Measurements from ENCODE around the gene RPL13A. TPM values are rescaled to one million over a fixed set of nuclear protein-coding genes. Genes with fewer than 3 reads are reported as not detected.

The RPL13A gene
- total RNA-seq, 1 donor from 2014 or later, result 3,501 TPM

DNA sequence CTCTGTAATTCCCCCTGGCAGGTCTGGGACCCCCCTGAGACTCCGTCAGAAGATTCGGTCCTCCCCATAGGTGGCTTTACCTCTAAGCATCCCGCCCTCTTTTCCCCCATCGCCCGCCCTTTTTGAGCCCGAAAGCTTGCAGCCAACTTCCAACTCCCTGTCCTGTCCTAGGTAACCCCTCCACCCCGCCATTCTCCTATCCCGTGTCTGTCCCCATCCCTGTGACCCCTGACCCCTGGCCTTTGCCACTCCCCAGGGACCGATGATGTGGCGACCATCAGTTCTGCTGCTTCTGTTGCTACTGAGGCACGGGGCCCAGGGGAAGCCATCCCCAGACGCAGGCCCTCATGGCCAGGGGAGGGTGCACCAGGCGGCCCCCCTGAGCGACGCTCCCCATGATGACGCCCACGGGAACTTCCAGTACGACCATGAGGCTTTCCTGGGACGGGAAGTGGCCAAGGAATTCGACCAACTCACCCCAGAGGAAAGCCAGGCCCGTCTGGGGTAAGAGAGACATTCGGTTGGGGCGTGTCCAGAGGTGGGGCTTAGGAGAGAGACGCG, 40.9 kb downstream of the RPL13A start:
- H3K27me3 ChIP-seq (ENCODE audit: control insufficient read depth, insufficient read depth, low read length), result no peaks in the 10 kb centered on the region
- DNase-seq (ENCODE audit: low read depth) (no peak), FAIRE-seq (no peak)
- H3K4me3 ChIP-seq (ENCODE audit: low read depth, low read length), result no peak overlapping the region
- no peak for TF ChIP-seq CTCF (IDR thresholded peaks at IDR 0.05; ENCODE audit: insufficient read depth, low read length, severe bottlenecking)
- H3K36me3 ChIP-seq (ENCODE audit: control insufficient read depth, insufficient read depth, low read length), result no peaks in the 10 kb centered on the region

DNA sequence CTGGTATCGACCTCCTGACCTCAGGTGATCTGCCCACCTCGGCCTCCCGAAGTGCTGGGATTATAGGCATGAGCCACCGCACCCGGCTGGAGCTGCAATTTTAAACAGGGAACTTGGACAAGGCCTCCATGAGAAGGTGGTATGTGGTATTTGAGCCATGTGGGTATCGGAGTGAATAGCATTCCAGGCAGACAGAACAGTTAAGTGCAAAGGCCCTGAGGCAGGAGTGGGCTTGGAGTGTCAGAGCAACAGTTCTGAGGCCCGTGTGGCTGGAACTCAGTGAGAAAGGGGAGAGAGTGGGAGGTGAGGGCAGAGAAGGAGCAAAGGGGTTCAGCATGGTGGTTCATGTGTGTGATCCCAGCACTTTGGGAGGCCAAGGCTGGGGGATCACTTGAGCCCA, 43.3 kb downstream of the RPL13A start:
- Histone ChIP-seq H3K36me3 (ENCODE audit: control insufficient read depth, insufficient read depth, low read length) (no peaks in the 10 kb centered on the region), H3K27me3 (ENCODE audit: control insufficient read depth, insufficient read depth, low read length) (no peaks in the 10 kb centered on the region), H3K4me3 (ENCODE audit: low read depth, low read length) (no peak overlapping the region)
- FAIRE-seq (no peak), DNase-seq (ENCODE audit: low read depth) (no peak)
- no peak for TF ChIP-seq CTCF (IDR thresholded peaks at IDR 0.05; ENCODE audit: insufficient read depth, low read length, severe bottlenecking)

DNA sequence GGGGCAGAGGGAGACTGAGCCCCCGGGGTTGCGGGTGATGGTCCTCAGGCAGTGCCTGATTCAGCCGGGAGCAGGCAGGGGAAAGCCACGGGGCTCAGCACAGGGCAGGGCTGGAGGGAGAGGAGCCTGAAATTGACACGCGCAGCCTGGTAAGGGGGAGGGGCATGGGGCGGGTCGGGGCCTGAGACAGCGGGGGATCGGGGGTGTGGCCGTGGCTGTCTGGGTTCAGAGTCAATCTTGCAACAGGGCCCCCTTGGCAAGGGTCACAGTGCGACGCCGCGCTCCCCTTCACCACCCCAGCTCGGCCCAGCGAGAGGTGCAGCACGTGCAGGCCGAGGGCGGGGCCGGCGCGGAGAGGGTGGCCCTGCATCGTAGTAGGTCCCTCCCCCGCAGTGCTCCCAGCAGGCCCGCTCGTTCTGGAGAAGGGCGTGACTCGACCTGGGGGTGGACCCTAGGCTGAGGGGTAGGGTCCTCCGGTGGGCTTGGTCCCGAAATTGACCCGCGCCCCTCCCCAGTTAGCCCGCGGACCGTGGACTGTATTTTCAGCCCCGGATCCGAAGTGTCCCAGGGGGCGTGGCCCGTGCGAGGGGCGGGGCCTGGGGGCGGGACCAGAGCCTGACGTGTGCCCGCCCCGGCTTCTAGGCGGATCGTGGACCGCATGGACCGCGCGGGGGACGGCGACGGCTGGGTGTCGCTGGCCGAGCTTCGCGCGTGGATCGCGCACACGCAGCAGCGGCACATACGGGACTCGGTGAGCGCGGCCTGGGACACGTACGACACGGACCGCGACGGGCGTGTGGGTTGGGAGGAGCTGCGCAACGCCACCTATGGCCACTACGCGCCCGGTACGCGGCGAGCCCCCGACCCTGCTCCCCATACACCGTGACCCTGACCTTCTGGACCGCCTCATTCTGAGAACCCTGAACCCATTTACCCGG, 46.4 kb downstream of the RPL13A start:
- DNase-seq (ENCODE audit: low read depth) (peak; percentile 41), FAIRE-seq (no peak)
- Histone ChIP-seq H3K4me3 (ENCODE audit: low read depth, low read length) (peak overlapping the region; percentile 68), H3K36me3 (ENCODE audit: control insufficient read depth, insufficient read depth, low read length) (no peaks in the 10 kb centered on the region), H3K27me3 (ENCODE audit: control insufficient read depth, insufficient read depth, low read length) (no peaks in the 10 kb centered on the region)
- TF ChIP-seq CTCF (IDR thresholded peaks at IDR 0.05; ENCODE audit: insufficient read depth, low read length, severe bottlenecking), result peak; percentile 59

GRCh38 chr19:49534632-49535385, 47.4 kb downstream of the RPL13A start:
- FAIRE-seq, result no peak
- Histone ChIP-seq H3K4me3 (ENCODE audit: low read depth, low read length) (no peak overlapping the region), H3K27me3 (ENCODE audit: control insufficient read depth, insufficient read depth, low read length) (no peaks in the 10 kb centered on the region), H3K36me3 (ENCODE audit: control insufficient read depth, insufficient read depth, low read length) (no peaks in the 10 kb centered on the region)
- DNase-seq (ENCODE audit: low read depth), result no peak
- no peak for TF ChIP-seq CTCF (IDR thresholded peaks at IDR 0.05; ENCODE audit: insufficient read depth, low read length, severe bottlenecking)

DNA sequence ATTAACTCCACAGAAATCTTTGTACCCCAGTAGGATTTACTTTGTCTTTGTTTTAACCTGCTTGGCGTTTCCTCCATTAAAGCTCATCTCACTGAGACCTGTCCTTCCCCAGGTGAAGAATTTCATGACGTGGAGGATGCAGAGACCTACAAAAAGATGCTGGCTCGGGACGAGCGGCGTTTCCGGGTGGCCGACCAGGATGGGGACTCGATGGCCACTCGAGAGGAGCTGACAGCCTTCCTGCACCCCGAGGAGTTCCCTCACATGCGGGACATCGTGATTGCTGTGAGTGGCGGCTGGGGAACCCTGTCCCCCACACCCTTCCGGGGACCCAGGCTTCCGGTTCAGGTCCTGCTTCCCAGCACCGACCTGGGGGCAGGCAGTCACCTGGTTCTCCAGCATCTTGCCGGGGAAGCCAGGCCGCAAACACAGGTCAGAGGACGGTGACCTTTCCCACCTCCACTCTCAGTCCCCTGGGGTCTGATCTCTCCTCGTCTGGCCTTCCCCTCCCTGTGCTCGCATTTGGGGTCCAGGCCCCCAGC, 49.6 kb downstream of the RPL13A start:
- no peaks in the 10 kb centered on the region for H3K27me3 ChIP-seq (ENCODE audit: control insufficient read depth, insufficient read depth, low read length)
- DNase-seq (ENCODE audit: low read depth) (no peak), FAIRE-seq (no peak)
- no peak overlapping the region for H3K4me3 ChIP-seq (ENCODE audit: low read depth, low read length)
- TF ChIP-seq CTCF (IDR thresholded peaks at IDR 0.05; ENCODE audit: insufficient read depth, low read length, severe bottlenecking), result no peak
- no peaks in the 10 kb centered on the region for H3K36me3 ChIP-seq (ENCODE audit: control insufficient read depth, insufficient read depth, low read length)

All from bronchial epithelial cell (primary cell).